ENCODE measurements around the gene SLCO4C1.
A peak's percentile ranks its signal among the peaks of the same experiment; 100 is the strongest.

Gene SLCO4C1

DNA sequence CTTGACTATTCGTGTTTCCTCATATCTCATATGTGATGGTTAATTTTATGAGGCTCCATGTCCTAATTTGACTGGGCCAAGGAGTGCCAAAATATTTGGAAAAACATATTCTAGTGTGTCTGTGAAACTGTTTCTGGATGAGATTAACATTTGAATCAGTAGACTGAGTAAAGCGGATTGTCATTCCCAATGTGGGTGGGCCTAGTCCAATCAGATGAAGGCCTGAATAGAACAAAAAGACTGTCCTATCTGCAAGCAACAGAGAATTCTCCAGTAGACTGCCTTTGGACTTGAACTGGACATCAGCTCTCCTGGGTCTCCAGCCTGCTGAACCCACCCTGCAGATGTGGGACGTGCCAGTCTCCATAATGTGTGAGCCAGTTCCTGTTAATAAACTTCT lies 13.5 kb upstream of the SLCO4C1 start:
- no peak for ATAC-seq
- TF ChIP-seq ZFP30 (CRISPR knock-in tag; IDR thresholded peaks at IDR 0.05), result no peak
- TF ChIP-seq OSR1 (CRISPR knock-in tag; IDR thresholded peaks at IDR 0.05), result no peak
- no peak for TF ChIP-seq TOX (CRISPR knock-in tag; IDR thresholded peaks at IDR 0.05; ENCODE audit: borderline replicate concordance)
- TF ChIP-seq ZNF565 (CRISPR knock-in tag; conservative IDR thresholded peaks at IDR 0.05; ENCODE audit: low read depth), result no peak
- TF ChIP-seq BACH2 (CRISPR knock-in tag; IDR thresholded peaks at IDR 0.05; ENCODE audit: borderline replicate concordance), result no peak
- TF ChIP-seq POU6F1 (CRISPR knock-in tag; IDR thresholded peaks at IDR 0.05; ENCODE audit: borderline replicate concordance, low read depth), result no peak
- TF ChIP-seq RARB (CRISPR knock-in tag; IDR thresholded peaks at IDR 0.05), result no peak
- TF ChIP-seq ESRRG (CRISPR knock-in tag; IDR thresholded peaks at IDR 0.05), result no peak
- TF ChIP-seq ISL1 (CRISPR knock-in tag; IDR thresholded peaks at IDR 0.05), result no peak
- no peak for TF ChIP-seq PPARA (CRISPR knock-in tag; IDR thresholded peaks at IDR 0.05; ENCODE audit: borderline replicate concordance)
- TF ChIP-seq ZFP3 (CRISPR knock-in tag; IDR thresholded peaks at IDR 0.05), result no peak
- TF ChIP-seq ARNTL (CRISPR knock-in tag; IDR thresholded peaks at IDR 0.05; ENCODE audit: borderline replicate concordance, low read depth), result no peak
- TF ChIP-seq ZNF8 (CRISPR knock-in tag; IDR thresholded peaks at IDR 0.05), result no peak
- no peak for TF ChIP-seq ZNF70 (CRISPR knock-in tag; IDR thresholded peaks at IDR 0.05)

DNA sequence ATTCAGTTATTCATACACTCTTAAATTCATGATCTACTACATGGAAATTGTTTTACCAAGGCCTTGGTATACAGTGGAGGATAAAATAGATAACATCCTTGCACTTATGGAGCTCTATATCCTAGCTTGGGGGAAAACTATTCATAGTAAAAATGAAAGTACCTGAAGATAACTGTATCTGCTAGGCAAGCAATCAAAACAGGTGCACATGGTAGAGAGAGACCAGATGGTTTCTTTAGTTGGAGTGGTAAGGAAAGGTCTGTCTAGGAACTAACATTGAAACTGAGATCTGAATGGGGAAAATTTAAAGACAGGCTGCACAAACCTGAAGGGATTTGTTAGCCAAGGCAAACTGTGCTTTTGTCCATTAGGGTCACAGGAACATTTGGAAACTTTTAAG lies 11.1 kb upstream of the SLCO4C1 start:
- no peak for ATAC-seq
- no peak for TF ChIP-seq CREB5 (CRISPR knock-in tag; IDR thresholded peaks at IDR 0.05; ENCODE audit: low read depth)
- TF ChIP-seq TCF4 (CRISPR knock-in tag; IDR thresholded peaks at IDR 0.05; ENCODE audit: borderline replicate concordance), result no peak
- no peak for TF ChIP-seq ESRRG (CRISPR knock-in tag; IDR thresholded peaks at IDR 0.05)
- TF ChIP-seq, protein P1, sequence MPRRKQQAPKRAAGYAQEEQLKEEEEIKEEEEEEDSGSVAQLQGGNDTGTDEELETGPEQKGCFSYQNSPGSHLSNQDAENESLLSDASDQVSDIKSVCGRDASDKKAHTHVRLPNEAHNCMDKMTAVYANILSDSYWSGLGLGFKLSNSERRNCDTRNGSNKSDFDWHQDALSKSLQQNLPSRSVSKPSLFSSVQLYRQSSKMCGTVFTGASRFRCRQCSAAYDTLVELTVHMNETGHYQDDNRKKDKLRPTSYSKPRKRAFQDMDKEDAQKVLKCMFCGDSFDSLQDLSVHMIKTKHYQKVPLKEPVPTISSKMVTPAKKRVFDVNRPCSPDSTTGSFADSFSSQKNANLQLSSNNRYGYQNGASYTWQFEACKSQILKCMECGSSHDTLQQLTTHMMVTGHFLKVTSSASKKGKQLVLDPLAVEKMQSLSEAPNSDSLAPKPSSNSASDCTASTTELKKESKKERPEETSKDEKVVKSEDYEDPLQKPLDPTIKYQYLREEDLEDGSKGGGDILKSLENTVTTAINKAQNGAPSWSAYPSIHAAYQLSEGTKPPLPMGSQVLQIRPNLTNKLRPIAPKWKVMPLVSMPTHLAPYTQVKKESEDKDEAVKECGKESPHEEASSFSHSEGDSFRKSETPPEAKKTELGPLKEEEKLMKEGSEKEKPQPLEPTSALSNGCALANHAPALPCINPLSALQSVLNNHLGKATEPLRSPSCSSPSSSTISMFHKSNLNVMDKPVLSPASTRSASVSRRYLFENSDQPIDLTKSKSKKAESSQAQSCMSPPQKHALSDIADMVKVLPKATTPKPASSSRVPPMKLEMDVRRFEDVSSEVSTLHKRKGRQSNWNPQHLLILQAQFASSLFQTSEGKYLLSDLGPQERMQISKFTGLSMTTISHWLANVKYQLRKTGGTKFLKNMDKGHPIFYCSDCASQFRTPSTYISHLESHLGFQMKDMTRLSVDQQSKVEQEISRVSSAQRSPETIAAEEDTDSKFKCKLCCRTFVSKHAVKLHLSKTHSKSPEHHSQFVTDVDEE (CRISPR knock-in tag; IDR thresholded peaks at IDR 0.05), result no peak
- TF ChIP-seq ZFP3 (CRISPR knock-in tag; IDR thresholded peaks at IDR 0.05), result no peak
- no peak for TF ChIP-seq BACH2 (CRISPR knock-in tag; IDR thresholded peaks at IDR 0.05; ENCODE audit: borderline replicate concordance)
- no peak for TF ChIP-seq ZC3H10 (CRISPR knock-in tag; IDR thresholded peaks at IDR 0.05)
- TF ChIP-seq ZNF8 (CRISPR knock-in tag; IDR thresholded peaks at IDR 0.05), result no peak

DNA sequence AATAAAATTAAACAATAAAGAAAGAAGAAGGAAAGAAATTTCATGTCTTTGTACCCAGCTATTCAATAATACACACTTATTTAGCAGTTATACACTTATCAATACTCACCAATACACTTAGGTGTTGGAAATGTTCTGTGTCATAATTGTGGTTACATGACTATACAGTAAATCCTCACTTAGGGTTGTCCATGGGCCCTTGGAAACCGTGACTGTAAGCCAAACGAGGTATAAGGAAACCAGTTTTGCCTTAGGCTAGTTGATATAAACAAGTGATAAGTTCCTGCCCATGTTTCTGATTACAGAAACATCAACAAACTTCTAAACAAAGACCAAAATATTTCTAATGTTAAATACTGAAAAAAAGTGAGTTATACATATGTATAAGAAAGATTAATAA lies 10.0 kb upstream of the SLCO4C1 start:
- ATAC-seq, result no peak
- TF ChIP-seq TCF4 (CRISPR knock-in tag; IDR thresholded peaks at IDR 0.05; ENCODE audit: borderline replicate concordance) (no peak), SNAI2 (CRISPR knock-in tag; IDR thresholded peaks at IDR 0.05) (no peak), ZC3H10 (CRISPR knock-in tag; IDR thresholded peaks at IDR 0.05) (no peak), ZFP3 (CRISPR knock-in tag; IDR thresholded peaks at IDR 0.05) (no peak), TOX (CRISPR knock-in tag; IDR thresholded peaks at IDR 0.05; ENCODE audit: borderline replicate concordance) (no peak)

DNA sequence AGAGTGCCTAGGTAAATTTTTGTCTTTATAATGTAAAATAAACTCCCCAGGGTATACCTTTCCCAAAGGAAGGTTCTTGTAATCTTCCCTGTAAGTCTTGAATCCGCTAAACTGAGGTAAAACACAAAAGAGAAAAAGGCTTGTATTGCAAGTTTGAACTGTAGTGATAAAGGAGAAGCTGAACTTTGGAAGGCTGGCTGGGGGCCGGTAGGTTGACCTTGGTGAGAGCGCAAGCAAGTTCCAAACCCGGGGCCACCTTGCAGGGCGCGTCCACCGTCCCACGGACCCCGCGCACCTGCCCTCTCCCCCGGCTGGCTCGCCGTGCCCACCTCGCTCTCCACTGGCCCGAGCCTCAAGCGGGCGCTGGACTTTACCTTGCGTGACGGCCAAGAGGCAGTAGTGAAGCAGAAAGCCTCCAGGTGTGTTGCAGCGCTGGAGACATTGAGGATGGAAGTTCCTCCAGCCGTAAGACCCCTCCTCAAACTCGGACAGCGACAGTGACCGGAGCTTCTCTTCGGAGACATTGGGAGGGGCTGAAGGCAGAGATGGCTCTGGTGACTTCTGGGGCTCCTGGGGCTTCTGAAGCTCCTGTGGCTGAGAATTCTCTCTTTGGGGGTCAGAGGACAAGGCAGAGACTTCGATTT lies 428 bp downstream of the SLCO4C1 start:
- no peak for TF ChIP-seq TCF4 (CRISPR knock-in tag; IDR thresholded peaks at IDR 0.05; ENCODE audit: borderline replicate concordance)
- no peak for TF ChIP-seq TOX (CRISPR knock-in tag; IDR thresholded peaks at IDR 0.05; ENCODE audit: borderline replicate concordance)
- TF ChIP-seq BACH2 (CRISPR knock-in tag; IDR thresholded peaks at IDR 0.05; ENCODE audit: borderline replicate concordance), result no peak
- no peak for TF ChIP-seq ESRRG (CRISPR knock-in tag; IDR thresholded peaks at IDR 0.05)
- no peak for TF ChIP-seq ISL1 (CRISPR knock-in tag; IDR thresholded peaks at IDR 0.05)
- no peak for TF ChIP-seq ZNF8 (CRISPR knock-in tag; IDR thresholded peaks at IDR 0.05)
- no peak for TF ChIP-seq CSDC2 (CRISPR knock-in tag; IDR thresholded peaks at IDR 0.05)
- TF ChIP-seq ZC3H10 (CRISPR knock-in tag; IDR thresholded peaks at IDR 0.05), result no peak
- TF ChIP-seq CREB5 (CRISPR knock-in tag; IDR thresholded peaks at IDR 0.05; ENCODE audit: low read depth), result no peak
- TF ChIP-seq OSR1 (CRISPR knock-in tag; IDR thresholded peaks at IDR 0.05), result no peak
- TF ChIP-seq, protein P2, sequence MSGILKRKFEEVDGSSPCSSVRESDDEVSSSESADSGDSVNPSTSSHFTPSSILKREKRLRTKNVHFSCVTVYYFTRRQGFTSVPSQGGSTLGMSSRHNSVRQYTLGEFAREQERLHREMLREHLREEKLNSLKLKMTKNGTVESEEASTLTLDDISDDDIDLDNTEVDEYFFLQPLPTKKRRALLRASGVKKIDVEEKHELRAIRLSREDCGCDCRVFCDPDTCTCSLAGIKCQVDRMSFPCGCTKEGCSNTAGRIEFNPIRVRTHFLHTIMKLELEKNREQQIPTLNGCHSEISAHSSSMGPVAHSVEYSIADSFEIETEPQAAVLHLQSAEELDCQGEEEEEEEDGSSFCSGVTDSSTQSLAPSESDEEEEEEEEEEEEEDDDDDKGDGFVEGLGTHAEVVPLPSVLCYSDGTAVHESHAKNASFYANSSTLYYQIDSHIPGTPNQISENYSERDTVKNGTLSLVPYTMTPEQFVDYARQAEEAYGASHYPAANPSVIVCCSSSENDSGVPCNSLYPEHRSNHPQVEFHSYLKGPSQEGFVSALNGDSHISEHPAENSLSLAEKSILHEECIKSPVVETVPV (CRISPR knock-in tag; IDR thresholded peaks at IDR 0.05), result no peak
- no peak for TF ChIP-seq SNAI2 (CRISPR knock-in tag; IDR thresholded peaks at IDR 0.05)
- TF ChIP-seq ZFP30 (CRISPR knock-in tag; IDR thresholded peaks at IDR 0.05), result no peak
- no peak for TF ChIP-seq PPARA (CRISPR knock-in tag; IDR thresholded peaks at IDR 0.05; ENCODE audit: borderline replicate concordance)
- no peak for TF ChIP-seq GLIS3 (CRISPR knock-in tag; IDR thresholded peaks at IDR 0.05)
- TF ChIP-seq RARB (CRISPR knock-in tag; IDR thresholded peaks at IDR 0.05), result no peak
- peak; percentile 12; the same call in 1 of the 3 replicates for ATAC-seq
